Measurements from ENCODE around the gene MYH15. TPM values are rescaled to one million over a fixed set of nuclear protein-coding genes. Genes with fewer than 3 reads are reported as not detected.

Gene MYH15
- total and polyA plus RNA-seq, 2 of the 8 experiments (the other 6 are each of a cell fraction or from before 2014, with no cell fraction given): under 0.01 TPM; not detected in 1

DNA sequence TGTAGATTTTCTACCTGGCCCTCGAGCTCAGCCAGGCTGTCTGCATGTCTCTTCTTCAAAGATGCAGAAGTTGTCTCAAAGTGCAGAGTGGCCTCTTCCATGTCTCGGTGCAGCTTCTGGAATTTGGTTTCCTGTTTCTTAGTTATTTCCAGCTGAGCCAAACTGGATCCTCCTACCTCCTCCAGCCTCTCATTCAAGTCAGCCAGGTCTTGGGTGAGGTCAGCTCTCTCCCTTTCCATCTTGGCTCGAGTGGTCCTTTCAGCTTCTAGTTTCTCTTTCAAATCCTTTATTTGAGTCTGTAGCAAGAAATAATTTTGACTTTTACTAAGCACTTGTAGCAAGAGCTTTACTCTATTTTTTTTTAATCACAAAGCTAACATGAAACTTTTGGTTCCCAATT lies 81.8 kb downstream of the MYH15 start:
- CTCF ChIA-PET (ENCODE audit: partially characterized antibody): interaction anchor here (1.2 to 3.2 kb wide), 4 partner anchors 10 to 49 kb away, joined by 3 to 11 read pairs (median 6); no protein-coding TSS in a partner anchor
- POLR2A ChIA-PET (ENCODE audit: partially characterized antibody): no interaction called here
- WGBS, 2 experiments (ENCODE audit: extremely low coverage in 1 of 2, insufficient coverage in 1 of 2, insufficient read length in 1 of 2, insufficient replicate concordance in 2 of 2, low coverage in 1 of 2, low lambda C conversion rate in 2 of 2, missing lambda C conversion rate in 1 of 2): 77% methylated on average over 3 of the region's 3 CpGs; no CpG with 5 or more reads in 1 of the 2 experiments

More for the DNA sequence above, 81.8 kb downstream of the MYH15 start:
- Histone ChIP-seq H2BK12ac (ENCODE audit: low read depth, low read length) (no peak overlapping the region), H4K5ac (ENCODE audit: insufficient read length, low read depth, low read length) (no peak overlapping the region), H2BK5ac (ENCODE audit: low read depth, low read length) (no peak overlapping the region), H3K4ac (replicated peaks; ENCODE audit: insufficient read length, low read depth, low read length) (no peak overlapping the region), H3K14ac (ENCODE audit: insufficient read length) (no peak overlapping the region), H3K4me1 (replicated peaks in 1 of 4; ENCODE audit: control insufficient read depth in 3 of 4, insufficient read depth in 4 of 4, low read length in 3 of 4) (no peaks in the 10 kb centered on the region), H4K91ac (replicated peaks; ENCODE audit: insufficient read length, low read length) (no peak overlapping the region), H3K79me1 (ENCODE audit: low read depth, low read length) (no peaks in the 10 kb centered on the region), H2BK120ac (replicated peaks; ENCODE audit: low read depth, low read length) (no peak overlapping the region), H3K79me2 (ENCODE audit: control insufficient read depth in 1 of 2, insufficient read depth in 2 of 2, low read length in 2 of 2) (no peaks in the 10 kb centered on the region), H2AFZ (ENCODE audit: low read length) (no peak overlapping the region), H2AK5ac (ENCODE audit: low read depth, low read length) (no peak overlapping the region), H2BK15ac (ENCODE audit: low read length) (no peak overlapping the region), H2BK20ac (ENCODE audit: low read length) (no peak overlapping the region), H3K9me3 (ENCODE audit: insufficient read depth in 2 of 2, low read depth in 1 of 2, low read length in 1 of 2) (peaks cover 12 to 13% of the 10 kb centered on the region in 2 experiments), H3K23me2 (ENCODE audit: low read depth, low read length) (no peaks in the 10 kb centered on the region), H3K18ac (ENCODE audit: extremely low read depth, low read length) (no peak overlapping the region), H3K56ac (replicated peaks; ENCODE audit: insufficient read length, low read depth, low read length) (no peak overlapping the region), H3K4me3 (ENCODE audit: extremely low read depth in 1 of 4, insufficient read depth in 2 of 4, low read depth in 3 of 4, low read length in 4 of 4) (no peak overlapping the region), H4K20me1 (replicated peaks in 1 of 2; ENCODE audit: control insufficient read depth in 1 of 2, insufficient read depth in 2 of 2, low read length in 2 of 2) (no peaks in the 10 kb centered on the region), H3K4me2 (ENCODE audit: insufficient read depth in 1 of 2, low read depth in 2 of 2, low read length in 2 of 2) (no peak overlapping the region), H3K27ac (ENCODE audit: low read depth, low read length) (no peak overlapping the region), H3K36me3 (ENCODE audit: control insufficient read depth in 2 of 4, insufficient read depth in 4 of 4, low read length in 3 of 4) (no peaks in the 10 kb centered on the region), H3K27me3 (replicated peaks in 1 of 4; ENCODE audit: control insufficient read depth in 3 of 4, extremely low read depth in 1 of 4, insufficient read depth in 3 of 4, low read length in 3 of 4) (no peaks in the 10 kb centered on the region), H3K23ac (ENCODE audit: insufficient read length) (no peak overlapping the region), H4K8ac (ENCODE audit: extremely low read depth, insufficient read depth, low read length) (no peak overlapping the region), H3K9ac (replicated peaks in 1 of 4; ENCODE audit: extremely low read depth in 1 of 4, low read depth in 3 of 4, low read length in 3 of 4) (no peak overlapping the region)
- no peak for TF ChIP-seq CBX5 (IDR thresholded peaks at IDR 0.05; ENCODE audit: low read depth, low read length)
- DNase-seq (ENCODE audit: low read depth in 1 of 2, low spot score in 2 of 2) (no peak), FAIRE-seq (no peak)
